HG03039 (cell line): Measurements from ENCODE around the gene EHMT1.
"Not testable (repeated sequence)": the region's sequence is repeated elsewhere in the genome, so short reads cannot be mapped to it uniquely, and the experiment has no call there.

Source experiments
- ATAC-seq: cut with Tn5 transposase; IDR thresholded peaks from one replicate; pipeline ENCODE4 v1.9.1; 2021; ENCODE audit warnings: mild to moderate bottlenecking, moderate library complexity; ENCODE audit not compliant: unreplicated experiment

The EHMT1 gene

GRCh38 chr9:137757139-137757538 lies 138.3 kb downstream of the EHMT1 start:
- no peak for ATAC-seq

DNA sequence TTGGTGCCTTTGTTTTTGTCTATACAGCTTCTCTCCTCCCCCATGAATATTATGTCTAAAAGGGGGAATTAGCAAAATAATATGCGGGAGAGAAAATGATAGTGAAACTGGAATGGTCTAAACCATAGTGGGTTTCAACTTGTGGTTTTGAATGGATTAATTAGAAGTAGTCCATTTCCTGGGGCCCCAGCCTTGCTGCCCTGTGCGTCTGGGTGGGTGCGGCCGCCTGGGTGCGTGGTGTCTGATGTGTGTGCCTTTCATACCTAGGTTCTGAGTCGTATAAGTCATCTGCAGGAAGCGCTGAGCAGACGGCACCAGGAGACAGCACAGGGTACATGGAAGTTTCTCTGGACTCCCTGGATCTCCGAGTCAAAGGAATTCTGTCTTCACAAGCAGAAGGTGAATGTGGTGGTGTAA lies 138.8 kb downstream of the EHMT1 start:
- no peak for ATAC-seq

DNA sequence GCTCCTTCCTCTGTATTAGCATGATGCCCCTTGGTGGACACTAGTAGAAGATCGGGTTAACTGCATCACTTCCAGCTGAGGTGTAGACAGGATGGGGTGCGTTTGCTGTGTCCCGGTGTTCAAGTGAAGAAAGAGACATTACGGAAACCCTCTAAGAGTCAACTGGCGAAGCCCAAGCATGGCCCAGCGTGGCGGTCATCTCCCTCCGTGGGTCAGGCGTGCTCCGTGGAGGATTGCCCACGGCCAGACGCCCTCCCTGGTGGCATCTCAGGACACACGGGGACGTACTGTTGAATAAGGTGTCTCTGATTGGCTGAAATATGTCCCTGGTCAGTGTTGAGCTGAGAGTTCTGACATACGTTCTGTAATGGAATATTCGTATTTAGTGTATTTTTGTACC lies 139.3 kb downstream of the EHMT1 start:
- no peak for ATAC-seq

GRCh38 chr9:137759117-137759516 lies 140.3 kb downstream of the EHMT1 start:
- ATAC-seq = no peak

DNA sequence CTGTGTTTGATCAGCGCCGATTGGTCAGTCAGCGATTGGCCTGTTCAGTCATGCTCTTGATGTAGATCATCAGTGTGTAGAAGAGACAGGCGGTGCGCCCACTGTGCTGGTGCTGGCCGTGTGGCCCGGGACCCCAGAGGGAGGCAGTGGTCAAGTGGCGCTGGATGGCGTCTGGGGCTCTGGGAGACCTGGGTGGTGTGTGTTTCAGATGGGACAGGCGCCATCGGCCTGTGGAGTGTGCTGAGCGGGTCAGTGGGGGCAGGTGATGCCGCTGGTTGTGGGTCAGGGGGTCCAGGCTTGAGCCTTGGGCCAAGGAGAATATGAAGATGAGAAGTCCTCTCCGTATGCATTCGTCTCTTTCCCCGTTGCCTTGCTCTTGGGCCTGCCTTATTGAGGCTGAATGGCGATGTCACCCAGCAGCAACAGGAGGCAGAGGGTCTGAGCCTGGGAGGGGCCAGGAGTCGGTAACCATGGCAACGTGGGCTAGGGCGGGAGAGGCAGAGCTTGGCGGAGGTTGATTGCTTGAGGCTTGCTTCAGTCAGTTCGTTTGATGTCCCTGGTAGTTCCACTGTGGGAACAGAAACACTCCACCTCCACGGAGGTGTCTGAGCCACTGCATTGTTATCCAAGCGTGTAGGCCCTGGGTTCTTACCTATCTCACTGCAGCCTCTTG lies 141.0 kb downstream of the EHMT1 start:
- ATAC-seq = no peak

- ATAC-seq = no peak
Observed at GRCh38 chr9:137760426-137760825, 141.6 kb downstream of the EHMT1 start.

DNA sequence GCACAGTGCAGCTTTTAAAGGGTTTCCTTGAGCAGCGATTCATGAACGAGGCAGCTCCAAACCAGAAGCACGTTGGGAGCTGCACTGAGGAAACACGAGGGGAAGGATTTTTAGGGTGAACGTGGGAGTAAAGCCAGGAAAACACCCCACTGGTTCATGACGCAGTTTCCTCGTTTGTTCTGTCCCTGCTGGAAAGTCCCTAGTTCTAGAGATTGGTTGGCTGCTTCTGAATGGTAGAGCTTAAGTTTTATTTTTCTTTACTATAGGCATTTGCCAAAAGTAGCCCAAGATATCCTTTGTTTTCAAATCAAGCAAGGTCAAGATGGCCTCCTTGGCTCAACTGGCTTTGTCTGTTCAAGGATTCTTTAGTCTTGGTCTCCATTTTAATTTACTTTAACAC lies 142.2 kb downstream of the EHMT1 start:
- no peak for ATAC-seq

DNA sequence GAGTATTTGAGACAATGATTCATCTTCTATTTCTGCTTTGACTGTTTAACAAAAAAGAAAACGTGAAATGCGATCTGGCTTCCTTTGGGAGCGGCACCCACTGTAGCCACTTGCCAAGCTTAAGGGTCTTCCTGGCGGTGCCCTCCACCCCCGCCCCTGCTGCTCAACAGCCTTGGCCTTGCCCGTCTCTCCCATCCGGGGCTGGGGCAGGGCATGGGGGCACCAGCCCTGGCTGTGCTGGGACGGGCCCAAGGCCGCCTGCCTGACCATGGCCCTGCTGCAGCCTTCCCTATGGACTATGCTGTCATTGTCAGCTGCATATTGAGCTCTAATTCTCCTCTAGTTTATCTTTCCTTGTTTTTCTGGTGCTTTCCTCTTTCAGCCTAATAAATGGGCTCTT lies 143.0 kb downstream of the EHMT1 start:
- ATAC-seq = no peak

DNA sequence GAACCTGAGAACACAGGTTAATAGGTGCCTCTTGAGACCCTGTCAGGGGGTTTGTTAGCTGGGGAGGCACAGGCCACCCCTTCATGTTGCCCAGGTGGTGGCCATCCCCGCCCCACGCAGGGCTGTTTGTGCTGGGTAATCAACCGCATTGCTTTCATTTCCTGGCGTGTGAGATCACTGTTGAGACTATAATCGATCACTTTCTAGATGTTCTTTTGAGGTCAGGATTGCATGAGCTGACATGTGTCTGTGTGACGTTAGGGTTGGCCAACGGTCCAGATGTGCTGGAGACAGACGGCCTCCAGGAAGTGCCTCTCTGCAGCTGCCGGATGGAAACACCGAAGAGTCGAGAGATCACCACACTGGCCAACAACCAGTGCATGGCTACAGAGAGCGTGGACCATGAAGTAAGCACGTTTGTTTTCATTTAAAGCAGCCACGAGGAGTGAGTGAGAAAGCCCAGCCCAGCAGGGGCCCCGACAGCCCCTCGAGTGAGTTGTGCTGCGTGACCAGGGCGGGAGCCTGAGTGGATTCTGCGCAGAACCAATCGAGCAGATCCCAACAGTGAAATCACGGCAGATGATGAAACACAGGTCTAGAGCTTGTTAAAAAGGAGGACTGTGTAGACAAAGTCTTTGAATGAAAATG lies 143.7 kb downstream of the EHMT1 start:
- ATAC-seq = no peak

- ATAC-seq = no peak
Observed at GRCh38 chr9:137763271-137763955, 144.6 kb downstream of the EHMT1 start.

DNA sequence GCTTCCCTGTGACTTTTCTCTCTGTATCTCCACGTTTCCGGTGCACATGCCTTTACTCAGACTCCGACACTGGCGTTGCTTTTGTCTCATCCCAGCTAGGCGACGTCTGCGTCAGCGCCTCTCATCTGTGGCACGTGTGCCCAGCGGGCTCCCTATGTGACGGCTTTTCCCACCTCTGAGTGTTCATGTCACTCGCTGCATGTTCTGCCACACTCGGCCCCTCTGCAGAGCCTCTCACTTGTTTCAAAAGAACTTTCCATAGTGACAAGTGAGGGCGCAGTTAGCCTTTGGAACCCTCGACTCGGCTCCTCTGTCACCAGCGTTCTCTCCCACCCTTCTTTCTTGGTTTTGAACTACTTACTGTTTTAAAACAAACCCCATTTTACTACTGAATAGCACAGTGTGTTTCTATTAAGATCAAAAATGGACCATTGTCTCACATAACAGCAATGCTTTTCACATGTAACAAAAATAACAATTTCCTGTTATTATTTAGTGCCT lies 145.4 kb downstream of the EHMT1 start:
- no peak for ATAC-seq

- ATAC-seq = no peak
Observed at GRCh38 chr9:137764981-137765380, 146.2 kb downstream of the EHMT1 start.

DNA sequence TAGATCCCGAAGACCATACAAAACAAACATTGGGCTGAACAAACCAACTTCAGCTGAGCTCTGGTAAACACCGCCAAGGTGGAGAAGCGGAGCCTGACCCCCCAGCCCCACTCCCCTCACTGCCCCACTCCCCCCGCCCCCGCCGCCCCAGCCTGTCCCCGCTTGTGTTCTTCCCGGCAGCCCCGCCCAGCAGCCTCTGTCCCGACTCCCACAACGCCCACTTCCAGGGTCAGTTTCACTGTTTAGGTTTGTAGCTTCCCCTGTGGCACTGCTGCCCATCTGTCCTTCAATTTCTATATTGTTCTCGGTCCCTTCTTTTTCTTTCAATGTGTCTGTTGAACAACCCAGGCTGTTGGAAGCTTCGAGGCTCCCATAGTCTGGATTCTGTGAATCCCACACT lies 146.7 kb downstream of the EHMT1 start:
- no peak for ATAC-seq

GRCh38 chr9:137771580-137771979 lies 152.8 kb downstream of the EHMT1 start:
- no peak for ATAC-seq

DNA sequence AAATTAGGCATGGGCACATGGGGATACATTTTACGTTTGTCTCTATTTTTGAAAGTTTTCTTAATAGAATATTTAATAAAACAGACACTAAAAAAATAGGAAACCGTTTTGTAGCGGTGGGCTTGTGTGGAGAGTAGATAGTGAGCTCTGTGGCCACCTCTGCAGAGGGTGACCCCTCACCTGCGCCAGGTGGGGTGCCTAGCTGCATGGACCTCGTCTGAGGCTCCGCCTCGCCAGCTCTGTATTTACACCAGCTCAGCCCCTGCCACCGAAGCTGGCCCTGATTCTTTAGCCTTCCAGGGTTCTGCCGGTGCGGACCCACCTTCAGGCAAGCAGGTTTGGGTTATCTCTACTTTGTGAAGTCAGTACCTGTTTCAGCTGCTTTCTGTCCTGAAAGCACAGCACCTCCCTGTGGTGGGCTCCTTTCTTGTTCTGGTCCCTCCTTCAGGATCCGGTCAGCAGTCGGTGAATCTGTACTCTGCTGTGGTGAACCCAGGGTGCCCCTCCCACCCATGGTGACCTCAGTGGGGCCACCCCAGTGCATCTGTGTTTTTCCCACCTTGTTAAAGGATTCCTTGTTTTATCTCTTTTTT lies 153.6 kb downstream of the EHMT1 start:
- ATAC-seq = no peak

DNA sequence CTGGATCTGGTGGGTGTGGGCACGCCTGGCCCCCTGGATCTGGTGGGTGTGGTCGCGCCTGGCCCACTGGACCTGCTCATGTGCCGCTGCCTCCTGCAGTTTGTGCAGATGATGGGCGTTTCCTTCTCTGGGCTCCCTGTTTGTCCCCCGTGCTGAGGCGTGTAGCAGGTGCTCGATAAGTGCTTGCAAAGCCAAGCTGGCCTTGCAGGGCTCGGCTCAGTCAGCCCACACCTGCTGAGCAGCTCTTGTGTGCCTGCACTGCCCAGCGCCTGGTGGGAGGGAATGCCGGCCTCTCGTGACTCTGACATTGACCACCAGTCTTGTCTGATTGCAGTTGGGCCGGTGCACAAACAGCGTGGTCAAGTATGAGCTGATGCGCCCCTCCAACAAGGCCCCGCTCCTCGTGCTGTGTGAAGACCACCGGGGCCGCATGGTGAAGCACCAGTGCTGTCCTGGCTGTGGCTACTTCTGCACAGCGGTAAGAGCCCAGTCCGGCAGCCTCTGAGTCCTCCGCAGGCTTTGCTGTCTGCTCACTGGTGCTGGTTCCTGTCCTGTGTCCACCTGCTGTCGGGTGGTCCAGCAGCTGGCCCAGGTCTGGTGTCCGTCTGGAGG lies 156.1 kb downstream of the EHMT1 start:
- ATAC-seq = no peak

DNA sequence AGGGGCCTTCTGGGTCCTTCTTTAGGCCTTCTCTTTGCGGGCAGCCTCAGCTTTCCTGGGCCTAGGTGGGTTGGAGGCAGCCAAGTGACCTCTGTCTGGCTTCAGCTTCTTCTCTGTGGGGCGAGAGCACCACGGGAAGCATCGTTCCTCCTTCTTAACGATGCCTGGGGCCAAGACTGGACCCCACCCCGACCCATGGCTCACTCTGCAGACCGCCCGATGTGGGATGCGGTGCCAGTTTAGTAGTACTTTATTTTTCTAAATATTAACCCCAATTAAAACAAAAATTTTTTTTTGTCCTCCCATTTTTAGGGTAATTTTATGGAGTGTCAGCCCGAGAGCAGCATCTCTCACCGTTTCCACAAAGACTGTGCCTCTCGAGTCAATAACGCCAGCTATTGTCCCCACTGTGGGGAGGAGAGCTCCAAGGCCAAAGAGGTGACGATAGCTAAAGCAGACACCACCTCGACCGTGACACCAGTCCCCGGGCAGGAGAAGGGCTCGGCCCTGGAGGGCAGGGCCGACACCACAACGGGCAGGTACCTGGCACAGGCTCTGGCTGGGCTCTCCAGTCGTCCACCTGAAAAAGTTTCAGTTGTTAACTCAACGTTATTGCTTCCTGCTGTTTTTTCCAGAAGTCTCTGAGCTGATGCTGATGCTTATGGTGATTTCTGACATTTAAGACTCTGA lies 157.6 kb downstream of the EHMT1 start:
- no peak for ATAC-seq

DNA sequence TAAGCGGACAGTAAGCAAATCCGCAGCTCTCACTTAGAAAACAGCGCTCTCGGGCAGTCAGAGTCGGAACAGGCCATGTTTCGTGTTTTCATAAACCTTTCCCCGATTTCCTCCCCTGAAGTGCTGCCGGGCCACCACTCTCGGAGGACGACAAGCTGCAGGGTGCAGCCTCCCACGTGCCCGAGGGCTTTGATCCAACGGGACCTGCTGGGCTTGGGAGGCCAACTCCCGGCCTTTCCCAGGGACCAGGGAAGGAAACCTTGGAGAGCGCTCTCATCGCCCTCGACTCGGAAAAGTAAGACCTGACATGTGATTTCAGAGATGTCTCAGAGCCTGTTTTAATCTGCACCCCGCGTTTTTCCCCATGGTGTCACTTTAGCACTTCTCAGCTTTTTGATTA lies 159.0 kb downstream of the EHMT1 start:
- ATAC-seq = no peak

- ATAC-seq = no peak
Observed at GRCh38 chr9:137778336-137778735, 159.5 kb downstream of the EHMT1 start.

DNA sequence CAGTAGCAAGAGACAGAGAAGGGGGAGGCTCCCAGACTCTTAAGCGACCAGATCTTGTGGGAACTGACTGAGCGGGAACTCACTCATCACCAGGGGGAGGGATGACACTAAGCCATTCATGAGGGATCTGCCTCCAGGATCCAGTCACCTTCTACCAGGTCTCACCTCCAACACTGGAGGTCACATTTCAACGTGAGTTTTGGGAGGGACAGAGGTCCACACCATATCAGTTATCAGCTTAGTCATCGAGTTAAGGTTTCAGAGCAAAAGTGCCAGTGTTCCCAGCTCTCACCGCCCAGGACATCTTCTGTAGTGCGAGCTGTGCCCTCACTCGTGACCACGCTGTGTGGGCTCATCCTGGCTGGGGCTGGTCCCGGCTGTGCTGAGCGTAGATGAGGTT lies 160.1 kb downstream of the EHMT1 start:
- ATAC-seq = no peak

DNA sequence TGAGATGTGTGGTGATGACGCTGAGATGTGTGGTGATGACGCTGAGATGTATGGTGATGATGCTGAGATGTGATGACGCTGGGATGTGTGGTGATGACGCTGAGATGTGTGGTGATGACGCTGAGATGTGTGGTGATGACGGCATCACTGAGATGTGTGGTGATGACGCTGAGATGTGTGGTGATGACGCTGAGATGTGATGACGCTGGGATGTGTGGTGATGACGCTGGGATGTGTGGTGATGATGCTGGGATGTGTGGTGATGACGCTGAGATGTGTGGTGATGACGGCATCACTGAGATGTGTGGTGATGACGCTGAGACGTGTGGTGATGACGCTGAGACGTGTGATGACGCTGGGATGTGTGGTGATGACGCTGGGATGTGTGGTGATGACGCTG lies 161.2 kb downstream of the EHMT1 start:
- not testable (repeated sequence) for ATAC-seq
